Smooth muscle cell (in vitro differentiated cells): ENCODE data around the gene SERTAD3. TPM values are rescaled to one million over a fixed set of nuclear protein-coding genes. Genes with fewer than 3 reads are reported as not detected.
"Not testable (repeated sequence)": the region's sequence is repeated elsewhere in the genome, so short reads cannot be mapped to it uniquely, and the experiment has no call there.

ENCODE experiments used
- DNase-seq: peaks from one replicate; lab custom pipeline; 2025; ENCODE audit not compliant: unreplicated experiment; lab: John Stamatoyannopoulos, UW
- H2AFZ ChIP-seq: fragments of 200-600 bp; sonication (generic); 2 replicates; pipeline ENCODE4 v1.6.0; 2016; ENCODE audit warnings: antibody characterized with exemption, low read depth, mild to moderate bottlenecking
- H3F3A ChIP-seq: fragments of 200-600 bp; sonication (generic); 2 replicates; pipeline ENCODE4 v1.6.0; 2017; ENCODE audit warnings: antibody characterized with exemption, low read depth
- H3K27ac ChIP-seq: fragments of 200-600 bp; sonication (generic); 2 replicates; pipeline ENCODE4 v1.5.1; 2016; ENCODE audit warnings: low read depth, mild to moderate bottlenecking
- H3K27me3 ChIP-seq: fragments of 200-600 bp; sonication (generic); 2 replicates; pipeline ENCODE4 v1.6.1; 2016; ENCODE audit warnings: low read depth, mild to moderate bottlenecking
- H3K36me3 ChIP-seq: fragments of 200-600 bp; sonication (generic); 2 replicates; pipeline ENCODE4 v1.5.1; 2016; ENCODE audit warnings: low read depth
- H3K4me1 ChIP-seq: fragments of 200-600 bp; sonication (generic); 2 replicates; pipeline ENCODE4 v1.5.1; 2016; ENCODE audit warnings: low read depth
- H3K4me2 ChIP-seq: fragments of 200-600 bp; sonication (generic); 2 replicates; pipeline ENCODE4 v1.6.0; 2016; ENCODE audit warnings: mild to moderate bottlenecking
- H3K4me3 ChIP-seq: fragments of 200-600 bp; sonication (generic); 2 replicates; pipeline ENCODE4 v1.5.1; 2016; ENCODE audit warnings: mild to moderate bottlenecking
- H3K79me2 ChIP-seq: fragments of 200-600 bp; sonication (generic); 2 replicates; pipeline ENCODE4 v1.6.0; 2016; ENCODE audit warnings: low read depth, mild to moderate bottlenecking
- H3K9ac ChIP-seq: fragments of 200-600 bp; sonication (generic); 2 replicates; pipeline ENCODE4 v1.6.0; 2016; ENCODE audit warnings: low read depth
- H3K9me3 ChIP-seq: fragments of 200-600 bp; sonication (generic); replicated peaks from 2 replicates; pipeline ENCODE4 v1.5.1; 2016; ENCODE audit warnings: low read depth
- H4K20me1 ChIP-seq: fragments of 200-600 bp; sonication (generic); 2 replicates; pipeline ENCODE4 v1.6.0; 2016; ENCODE audit warnings: low read depth
- WGBS: methylation state at CpG from one replicate; pipeline ENCODE4 v1.1.7; 2016; ENCODE audit warnings: low lambda C conversion rate; 5-methylcytosine and 5-hydroxymethylcytosine counted together
- polyA plus RNA-seq: library from polyadenylated mRNA; unstranded; fragments of >200 nt; fragmentation: Nextera tagmentation; extraction: Ambion mirVana; gene quantifications from 2 replicates; pipeline ENCODE4 v1.2.1, GENCODE V29; 2016
- total RNA-seq: library from RNA; depleted of rRNA; stranded (reverse); fragments of >200 nt; gene quantifications from 2 replicates; pipeline ENCODE4 v1.2.3, GENCODE V29; 2014
- TF ChIP-seq, protein P1 (sequence below): fragments of 200-600 bp; sonication (generic); IDR thresholded peaks from 2 replicates; pipeline ENCODE4 v1.5.1; 2017; ENCODE audit warnings: borderline replicate concordance, mild to moderate bottlenecking, antibody characterized with exemption; ENCODE audit not compliant: insufficient read depth, poor library complexity, severe bottlenecking

SERTAD3 gene
- total and polyA plus RNA-seq, 2 experiments from 2014 or later: 43.1 to 82.9 TPM

DNA sequence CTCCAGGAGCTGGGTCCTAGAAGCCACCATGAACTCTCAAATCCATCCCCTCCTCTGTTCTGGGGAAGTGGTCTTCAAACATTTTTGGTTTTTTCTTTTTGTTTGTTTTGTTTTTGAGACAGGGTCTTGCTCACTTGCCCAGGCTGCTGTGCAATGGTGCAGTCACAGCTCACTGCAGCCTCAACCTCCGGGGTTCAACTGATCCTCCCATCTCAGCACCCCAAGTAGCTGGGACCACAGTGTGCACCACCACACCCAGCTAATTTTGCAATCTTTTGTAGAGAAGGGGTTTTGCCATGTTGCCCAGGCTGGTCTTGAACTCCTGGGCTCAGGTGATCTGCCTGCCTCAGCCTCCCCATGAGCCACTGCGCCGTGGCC lies 14.5 kb upstream of the SERTAD3 start:
- WGBS: 98% methylated on average over 3 of the region's 3 CpGs
- Histone ChIP-seq H3K9ac (no peak overlapping the region), H3K4me2 (no peak overlapping the region), H3F3A (no peaks in the 10 kb centered on the region), H2AFZ (no peak overlapping the region), H3K27ac (no peak overlapping the region), H3K79me2 (no peaks in the 10 kb centered on the region), H3K4me1 (no peaks in the 10 kb centered on the region), H3K36me3 (no peaks in the 10 kb centered on the region), H4K20me1 (no peaks in the 10 kb centered on the region), H3K4me3 (no peak overlapping the region), H3K27me3 (no peaks in the 10 kb centered on the region), H3K9me3 (no peaks in the 10 kb centered on the region)
- DNase-seq: no peak
- TF ChIP-seq, protein P1, sequence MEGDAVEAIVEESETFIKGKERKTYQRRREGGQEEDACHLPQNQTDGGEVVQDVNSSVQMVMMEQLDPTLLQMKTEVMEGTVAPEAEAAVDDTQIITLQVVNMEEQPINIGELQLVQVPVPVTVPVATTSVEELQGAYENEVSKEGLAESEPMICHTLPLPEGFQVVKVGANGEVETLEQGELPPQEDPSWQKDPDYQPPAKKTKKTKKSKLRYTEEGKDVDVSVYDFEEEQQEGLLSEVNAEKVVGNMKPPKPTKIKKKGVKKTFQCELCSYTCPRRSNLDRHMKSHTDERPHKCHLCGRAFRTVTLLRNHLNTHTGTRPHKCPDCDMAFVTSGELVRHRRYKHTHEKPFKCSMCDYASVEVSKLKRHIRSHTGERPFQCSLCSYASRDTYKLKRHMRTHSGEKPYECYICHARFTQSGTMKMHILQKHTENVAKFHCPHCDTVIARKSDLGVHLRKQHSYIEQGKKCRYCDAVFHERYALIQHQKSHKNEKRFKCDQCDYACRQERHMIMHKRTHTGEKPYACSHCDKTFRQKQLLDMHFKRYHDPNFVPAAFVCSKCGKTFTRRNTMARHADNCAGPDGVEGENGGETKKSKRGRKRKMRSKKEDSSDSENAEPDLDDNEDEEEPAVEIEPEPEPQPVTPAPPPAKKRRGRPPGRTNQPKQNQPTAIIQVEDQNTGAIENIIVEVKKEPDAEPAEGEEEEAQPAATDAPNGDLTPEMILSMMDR: no peak

DNA sequence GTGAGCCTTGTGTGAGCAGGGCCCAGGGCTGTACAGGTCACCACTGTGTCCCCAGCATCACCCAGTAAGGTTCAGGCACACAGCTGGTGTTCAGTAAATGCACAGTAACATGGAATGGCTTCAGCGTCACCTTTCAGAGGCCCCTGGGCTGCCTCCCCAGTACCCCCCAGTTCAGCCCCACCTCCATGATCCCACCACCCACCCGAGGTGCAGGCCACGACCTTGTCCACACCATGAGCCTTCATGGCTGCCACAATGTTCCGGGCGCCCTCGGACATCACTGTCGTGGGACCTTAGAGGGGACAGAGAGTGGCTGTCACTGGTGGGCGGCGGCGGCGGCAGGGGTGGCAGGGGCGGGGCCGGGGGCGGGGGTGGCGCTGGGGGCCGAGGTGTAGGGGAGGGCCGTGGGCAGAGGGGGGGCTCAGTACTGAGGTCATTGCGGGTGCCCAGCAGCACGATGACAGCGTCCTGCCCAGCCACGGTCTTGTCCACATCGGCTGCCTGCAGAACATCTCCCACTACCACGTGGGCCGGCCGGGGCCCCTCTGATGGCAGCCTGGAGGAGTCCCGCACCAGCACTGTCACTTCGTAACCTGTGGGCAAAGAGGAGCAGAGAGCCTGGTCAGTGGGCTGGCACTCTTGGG lies 13.9 kb upstream of the SERTAD3 start:
- TF ChIP-seq, protein P1: no peak
- H2AFZ ChIP-seq: no peak overlapping the region
- H3F3A ChIP-seq: no peaks in the 10 kb centered on the region
- H4K20me1 ChIP-seq: no peaks in the 10 kb centered on the region
- H3K4me3 ChIP-seq: no peak overlapping the region
- WGBS: 95% methylated on average over 23 of the region's 27 CpGs
- no peak for DNase-seq
- no peak overlapping the region for H3K9ac ChIP-seq
- H3K36me3 ChIP-seq: no peaks in the 10 kb centered on the region
- H3K79me2 ChIP-seq: no peaks in the 10 kb centered on the region
- H3K27ac ChIP-seq: no peak overlapping the region
- no peaks in the 10 kb centered on the region for H3K9me3 ChIP-seq
- no peaks in the 10 kb centered on the region for H3K4me1 ChIP-seq
- H3K4me2 ChIP-seq: no peak overlapping the region
- no peaks in the 10 kb centered on the region for H3K27me3 ChIP-seq

DNA sequence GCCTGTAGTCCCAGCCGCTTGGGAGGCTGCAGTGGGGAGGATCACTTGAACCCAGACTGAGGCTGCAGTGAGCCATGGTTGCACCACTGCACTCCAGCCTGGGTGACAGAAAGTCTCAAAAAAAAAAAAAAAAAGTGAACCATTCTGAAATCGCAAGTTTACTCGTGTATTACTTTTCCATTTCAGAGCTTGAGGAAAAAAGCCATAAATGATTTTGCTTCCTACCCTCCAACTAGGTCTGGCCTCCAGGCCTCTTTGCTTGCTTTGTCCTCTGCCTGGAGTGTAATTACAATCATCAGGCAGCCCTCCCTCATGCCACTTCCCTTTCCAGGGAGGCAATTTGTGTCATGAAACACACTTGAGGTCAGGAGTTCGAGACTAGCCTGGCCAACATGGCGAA lies 12.9 kb upstream of the SERTAD3 start:
- Histone ChIP-seq H3K9ac (no peak overlapping the region), H3K4me2 (no peak overlapping the region), H3K4me3 (no peak overlapping the region), H3K4me1 (no peaks in the 10 kb centered on the region), H3K27me3 (no peaks in the 10 kb centered on the region), H3K36me3 (no peaks in the 10 kb centered on the region), H4K20me1 (no peaks in the 10 kb centered on the region), H3F3A (no peaks in the 10 kb centered on the region), H2AFZ (no peak overlapping the region), H3K27ac (no peak overlapping the region), H3K79me2 (no peaks in the 10 kb centered on the region), H3K9me3 (no peaks in the 10 kb centered on the region)
- DNase-seq: no peak
- WGBS: 100% methylated on average over 5 of the region's 5 CpGs
- TF ChIP-seq, protein P1: no peak

DNA sequence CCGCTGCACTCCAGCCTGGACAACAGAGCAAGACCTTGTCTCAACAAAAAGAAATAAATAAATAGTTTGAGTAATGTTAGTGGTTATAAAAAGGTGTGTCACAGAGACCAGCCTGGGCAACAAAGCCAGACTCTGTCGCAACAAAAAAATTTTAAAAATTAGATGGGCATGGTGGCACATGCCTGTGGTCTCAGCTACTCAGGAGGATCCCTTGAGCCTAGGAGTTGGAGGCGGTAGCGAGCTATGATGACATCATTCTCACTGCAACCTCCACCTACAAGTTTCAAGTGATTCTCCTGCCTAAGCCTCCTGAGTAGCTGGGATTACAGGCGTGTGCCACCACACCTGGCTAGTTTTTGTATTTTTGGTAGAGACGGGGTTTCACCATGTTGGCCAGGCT lies 9.8 kb upstream of the SERTAD3 start:
- not testable (repeated sequence) for H3K4me3 ChIP-seq, H3K27ac ChIP-seq, H3K27me3 ChIP-seq, H3K9ac ChIP-seq, DNase-seq, H3K4me2 ChIP-seq, H3K79me2 ChIP-seq, H3K36me3 ChIP-seq, H3K9me3 ChIP-seq, H3F3A ChIP-seq, H3K4me1 ChIP-seq, H2AFZ ChIP-seq, H4K20me1 ChIP-seq
- WGBS: 89% methylated on average over 6 of the region's 6 CpGs
